Astrocyte (in vitro differentiated cells and primary cell): Measurements from ENCODE around the gene KCTD21. TPM values are rescaled to one million over a fixed set of nuclear protein-coding genes. Genes with fewer than 3 reads are reported as not detected.
A peak's percentile ranks its signal among the peaks of the same experiment; 100 is the strongest.

ENCODE experiments used
- DNase-seq: peaks from one replicate; pipeline ENCODE4 v3.0.0-alpha.2; 2010; ENCODE audit warnings: low read depth
- FAIRE-seq: peaks from 2 replicates; lab custom pipeline; 2011; peaks lifted over from hg19 to GRCh38; lab: Jason Lieb, UNC
- H2AFZ ChIP-seq: 2 replicates; pipeline ENCODE4 v1.6.0; 2012; ENCODE audit warnings: low read depth, low read length, inconsistent platforms
- H3K27ac ChIP-seq: 2 replicates; pipeline ENCODE4 v1.5.1; 2011; ENCODE audit warnings: low read depth, low read length, inconsistent platforms
- H3K27me3 ChIP-seq: 2 replicates; pipeline ENCODE4 v1.6.0; 2011; ENCODE audit warnings: low read length, inconsistent platforms; ENCODE audit not compliant: insufficient read depth
- H3K36me3 ChIP-seq: 2 replicates; pipeline ENCODE4 v1.5.1; 2011; ENCODE audit warnings: low read length, inconsistent platforms; ENCODE audit not compliant: insufficient read depth
- H3K4me1 ChIP-seq: 2 replicates; pipeline ENCODE4 v1.5.1; 2011; ENCODE audit warnings: low read length, inconsistent platforms; ENCODE audit not compliant: insufficient read depth
- H3K4me2 ChIP-seq: 2 replicates; pipeline ENCODE4 v1.6.0; 2012; ENCODE audit warnings: low read length, inconsistent platforms
- H3K4me3 ChIP-seq: 2 replicates; pipeline ENCODE4 v1.5.1; 2011; ENCODE audit warnings: low read depth, mild to moderate bottlenecking, low read length, inconsistent platforms; ENCODE audit not compliant: insufficient read depth
- H3K79me2 ChIP-seq: 2 replicates; pipeline ENCODE4 v1.6.0; 2012; ENCODE audit warnings: mild to moderate bottlenecking, low read length, inconsistent platforms; ENCODE audit not compliant: insufficient read depth
- H3K9ac ChIP-seq: 2 replicates; pipeline ENCODE4 v1.6.0; 2012; ENCODE audit warnings: mild to moderate bottlenecking, low read length, inconsistent platforms
- H3K9me3 ChIP-seq: 2 replicates; pipeline ENCODE4 v1.5.1; 2012; ENCODE audit warnings: low read depth, mild to moderate bottlenecking, low read length, inconsistent platforms; ENCODE audit not compliant: insufficient read depth
- H4K20me1 ChIP-seq: 2 replicates; pipeline ENCODE4 v1.6.0; 2012; ENCODE audit warnings: low read length, inconsistent platforms; ENCODE audit not compliant: insufficient read depth
- H3K27ac Mint-ChIP-seq: one replicate; pipeline ENCODE4 v1.8.0; 2021; ENCODE audit warnings: mild to moderate bottlenecking, mixed read lengths; ENCODE audit not compliant: unreplicated experiment
- H3K27me3 Mint-ChIP-seq: one replicate; pipeline ENCODE4 v1.8.0; 2021; ENCODE audit warnings: low read depth, mixed read lengths; ENCODE audit not compliant: unreplicated experiment
- H3K36me3 Mint-ChIP-seq: one replicate; pipeline ENCODE4 v1.8.0; 2021; ENCODE audit warnings: low read depth, mixed read lengths; ENCODE audit not compliant: unreplicated experiment
- H3K4me1 Mint-ChIP-seq: one replicate; pipeline ENCODE4 v1.8.0; 2021; ENCODE audit warnings: low read depth, mixed read lengths; ENCODE audit not compliant: unreplicated experiment
- H3K4me3 Mint-ChIP-seq: one replicate; pipeline ENCODE4 v1.8.0; 2021; ENCODE audit warnings: mild to moderate bottlenecking, moderate library complexity, mixed read lengths; ENCODE audit not compliant: unreplicated experiment
- H3K9me3 Mint-ChIP-seq: one replicate; pipeline ENCODE4 v1.8.0; 2021; ENCODE audit warnings: mild to moderate bottlenecking, mixed read lengths; ENCODE audit not compliant: unreplicated experiment
- CTCF ChIP-seq: IDR thresholded peaks from 2 replicates; pipeline ENCODE4 v1.5.1; 2011; ENCODE audit warnings: low read depth, mild to moderate bottlenecking, inconsistent platforms, low read length, moderate library complexity; ENCODE audit not compliant: insufficient read depth
- EZH2 ChIP-seq: IDR thresholded peaks from 2 replicates; pipeline ENCODE4 v1.6.1; 2012; ENCODE audit warnings: mild to moderate bottlenecking, low read length, inconsistent platforms; ENCODE audit not compliant: insufficient read depth
- total RNA-seq: library from RNA; stranded (reverse); gene quantifications from 2 replicates; pipeline ENCODE4 v1.2.1, GENCODE V29; 2021

KCTD21 gene
- total RNA-seq, 1 donor from 2014 or later = 14.0 TPM

DNA sequence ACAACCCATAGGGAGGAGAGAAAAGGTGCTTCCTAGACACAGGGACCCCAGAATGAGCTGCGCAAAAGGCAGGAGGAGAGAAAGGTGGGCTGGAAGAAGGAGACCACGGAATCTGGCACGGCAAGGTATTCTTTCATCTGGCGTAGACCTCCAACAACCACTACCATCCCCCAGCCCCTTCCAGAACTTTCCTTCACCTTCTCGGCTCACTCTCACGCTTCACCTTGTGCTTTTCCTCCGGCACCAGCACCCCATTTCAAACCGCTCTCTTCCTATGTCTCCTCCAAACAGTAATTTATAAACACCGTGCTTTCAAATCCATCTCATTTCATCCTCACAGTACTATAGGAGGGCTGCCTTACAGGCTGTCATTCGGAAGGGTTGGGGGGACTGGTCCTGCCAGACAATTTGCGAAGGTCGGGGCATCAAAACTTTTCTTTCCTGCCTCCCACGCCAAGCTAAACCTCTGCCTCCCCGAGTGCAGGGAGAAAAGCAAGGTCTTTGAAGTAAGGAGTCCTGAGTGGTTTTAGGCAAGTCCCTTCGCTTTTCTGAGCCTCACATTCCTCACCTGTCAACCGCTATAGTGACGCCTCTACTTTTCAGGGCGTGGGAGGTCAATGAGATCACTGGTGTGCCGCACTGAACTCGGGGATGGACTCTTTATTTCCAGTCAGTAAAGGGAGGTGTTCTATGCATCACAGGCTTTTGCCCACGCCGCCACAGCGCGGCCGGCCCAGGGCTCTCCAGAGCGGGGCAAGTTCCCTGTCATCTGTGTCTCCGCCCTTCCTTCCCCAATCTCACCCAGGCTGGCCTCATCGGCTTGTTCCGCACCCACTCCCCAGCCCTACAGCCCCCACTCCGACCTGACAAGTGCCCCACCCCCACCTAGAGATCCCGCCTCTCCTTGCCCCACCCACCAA is 800 bp downstream of the KCTD21 start:
- Mint-ChIP-seq H3K4me1 (peaks cover 43% of the 10 kb centered on the region), H3K27me3 (no peaks in the 10 kb centered on the region), H3K4me3 (peak overlapping the region; percentile 97), H3K9me3 (no peaks in the 10 kb centered on the region), H3K36me3 (peaks cover 5% of the 10 kb centered on the region), H3K27ac (peak overlapping the region; percentile 16)
- Histone ChIP-seq H3K4me1 (peaks cover 34% of the 10 kb centered on the region), H3K4me3 (peak overlapping the region; percentile 79), H3K27ac (peak overlapping the region; percentile 76), H3K27me3 (no peaks in the 10 kb centered on the region), H3K36me3 (peaks cover 3% of the 10 kb centered on the region), H4K20me1 (peaks cover 45% of the 10 kb centered on the region), H3K9ac (peak overlapping the region; percentile 83), H2AFZ (peak overlapping the region; percentile 50), H3K9me3 (no peaks in the 10 kb centered on the region), H3K79me2 (peaks cover 65% of the 10 kb centered on the region), H3K4me2 (peak overlapping the region; percentile 92)
- peak; percentile 40 for DNase-seq
- no peak for FAIRE-seq
- TF ChIP-seq CTCF = no peak
- TF ChIP-seq EZH2 = no peak

DNA sequence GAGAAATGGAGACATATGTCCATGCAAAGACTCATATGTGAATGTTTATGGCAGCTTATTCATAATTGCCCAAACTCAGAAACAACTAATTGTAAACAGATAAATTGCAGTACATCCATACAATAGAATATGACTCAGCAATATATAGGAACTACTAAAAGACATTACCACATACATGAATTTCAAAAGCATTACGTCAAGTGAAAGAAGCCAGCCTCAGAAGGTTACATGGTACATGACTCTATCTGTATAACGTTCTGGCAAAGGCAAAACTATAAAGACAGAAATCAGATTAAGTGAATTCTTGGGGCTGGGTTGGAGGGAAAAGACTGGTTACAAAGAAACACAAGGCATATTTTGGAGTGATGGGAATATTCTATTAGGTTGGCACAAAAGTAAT is 7.2 kb downstream of the KCTD21 start:
- Histone ChIP-seq H3K27ac (no peak overlapping the region), H3K36me3 (peaks cover 5% of the 10 kb centered on the region), H3K4me2 (no peak overlapping the region), H3K4me3 (no peak overlapping the region), H2AFZ (no peak overlapping the region), H3K4me1 (peaks cover 6% of the 10 kb centered on the region), H4K20me1 (peaks cover 19% of the 10 kb centered on the region), H3K27me3 (no peaks in the 10 kb centered on the region), H3K79me2 (peaks cover 23% of the 10 kb centered on the region), H3K9me3 (no peaks in the 10 kb centered on the region), H3K9ac (no peak overlapping the region)
- Mint-ChIP-seq H3K27ac (no peak overlapping the region), H3K36me3 (peaks cover 17% of the 10 kb centered on the region), H3K9me3 (peaks cover 3% of the 10 kb centered on the region), H3K4me3 (no peak overlapping the region), H3K4me1 (peaks cover 13% of the 10 kb centered on the region), H3K27me3 (no peaks in the 10 kb centered on the region)
- TF ChIP-seq CTCF = no peak
- no peak for TF ChIP-seq EZH2
- no peak for FAIRE-seq
- DNase-seq = no peak

- H3K9me3 Mint-ChIP-seq = peaks cover 4% of the 10 kb centered on the region
- DNase-seq (no peak), FAIRE-seq (no peak)
- H3K9ac ChIP-seq = no peak overlapping the region
- no peaks in the 10 kb centered on the region for H3K27me3 ChIP-seq
- H3K36me3 Mint-ChIP-seq = peaks cover 19% of the 10 kb centered on the region
- H3K9me3 ChIP-seq = no peaks in the 10 kb centered on the region
- H3K4me3 ChIP-seq = no peak overlapping the region
- no peak overlapping the region for H3K27ac ChIP-seq
- H3K4me1 Mint-ChIP-seq = peaks cover 10% of the 10 kb centered on the region
- peaks cover 2% of the 10 kb centered on the region for H3K4me1 ChIP-seq
- no peaks in the 10 kb centered on the region for H3K27me3 Mint-ChIP-seq
- H3K4me2 ChIP-seq = no peak overlapping the region
- no peak overlapping the region for H3K4me3 Mint-ChIP-seq
- peaks cover 5% of the 10 kb centered on the region for H3K36me3 ChIP-seq
- peaks cover 23% of the 10 kb centered on the region for H3K79me2 ChIP-seq
- H3K27ac Mint-ChIP-seq = no peak overlapping the region
- H2AFZ ChIP-seq = no peak overlapping the region
- TF ChIP-seq EZH2 (no peak), CTCF (no peak)
- H4K20me1 ChIP-seq = peaks cover 19% of the 10 kb centered on the region
Observed at GRCh38 chr11:78180751-78181150, 7.7 kb downstream of the KCTD21 start.
